Measurements from ENCODE around the gene LPP.

LPP gene

GRCh38 chr3:188305220-188305619 lies 151.3 kb downstream of the LPP start:
- no peak for DNase-seq

GRCh38 chr3:188306435-188307005 lies 152.6 kb downstream of the LPP start:
- DNase-seq = no peak

- DNase-seq = no peak
Measured at GRCh38 chr3:188309437-188310269, 155.7 kb downstream of the LPP start.

- no peak for DNase-seq
Measured at GRCh38 chr3:188310270-188310710, 156.3 kb downstream of the LPP start.

- no peak for DNase-seq
Measured at GRCh38 chr3:188315553-188315952, 161.6 kb downstream of the LPP start.

- no peak for DNase-seq
Measured at GRCh38 chr3:188316021-188316722, 162.2 kb downstream of the LPP start.

- no peak for DNase-seq
Measured at GRCh38 chr3:188316723-188317070, 162.7 kb downstream of the LPP start.

- no peak for DNase-seq
Measured at GRCh38 chr3:188319569-188319968, 165.6 kb downstream of the LPP start.

GRCh38 chr3:188320757-188321156 lies 166.8 kb downstream of the LPP start:
- no peak for DNase-seq

- no peak for DNase-seq
Measured at GRCh38 chr3:188321258-188321657, 167.3 kb downstream of the LPP start.

- DNase-seq = no peak
Measured at GRCh38 chr3:188322135-188322887, 168.4 kb downstream of the LPP start.

- no peak for DNase-seq
Measured at GRCh38 chr3:188323067-188323842, 169.3 kb downstream of the LPP start.

GRCh38 chr3:188326111-188326510 lies 172.2 kb downstream of the LPP start:
- DNase-seq = no peak

- DNase-seq = no peak
Measured at GRCh38 chr3:188326968-188327367, 173.0 kb downstream of the LPP start.

- no peak for DNase-seq
Measured at GRCh38 chr3:188327433-188327832, 173.5 kb downstream of the LPP start.

- DNase-seq = no peak
Measured at GRCh38 chr3:188330138-188330537, 176.2 kb downstream of the LPP start.

GRCh38 chr3:188331166-188331565 lies 177.2 kb downstream of the LPP start:
- no peak for DNase-seq

- no peak for DNase-seq
Measured at GRCh38 chr3:188332085-188332484, 178.1 kb downstream of the LPP start.

GRCh38 chr3:188335656-188336055 lies 181.7 kb downstream of the LPP start:
- no peak for DNase-seq

- DNase-seq = no peak
Measured at GRCh38 chr3:188336178-188336577, 182.2 kb downstream of the LPP start.

GRCh38 chr3:188337232-188337631 lies 183.3 kb downstream of the LPP start:
- no peak for DNase-seq

GRCh38 chr3:188338086-188338485 lies 184.1 kb downstream of the LPP start:
- no peak for DNase-seq

Measured in right hindlimb (tissue), 1 donor.